Caco-2 (cell line): ENCODE measurements around the gene EAPP. TPM values are rescaled to one million over a fixed set of nuclear protein-coding genes. Genes with fewer than 3 reads are reported as not detected.
"Not testable (repeated sequence)": the region's sequence is repeated elsewhere in the genome, so short reads cannot be mapped to it uniquely, and the experiment has no call there.

Experiments
- BruUV-seq: library from RNA; stranded (reverse); fragments of 400-500 nt; replicated peaks from 2 replicates; lab custom pipeline; 2021; lab: Mats Ljungman, UMichigan
- CTCF ChIA-PET: fragments of 300-600 bp; sonication (Branson Sonifier 250); formaldehyde crosslinking; loops from one replicate; lab custom pipeline; 2022; ENCODE audit warnings: antibody characterized with exemption; lab: Charles Lee
- POLR2A ChIA-PET: fragments of 300-600 bp; sonication (Branson Sonifier 250); formaldehyde crosslinking; loops from one replicate; lab custom pipeline; 2022; ENCODE audit warnings: antibody characterized with exemption; lab: Charles Lee
- DNase-seq, 2 experiments: peaks; one replicate each; pipeline versions ENCODE4 v3.0.0 to v3.0.0-alpha.2; 2020 to 2022
- H3K27me3 ChIP-seq: replicated peaks from 2 replicates; pipeline ENCODE4 v1.6.0; 2011; ENCODE audit warnings: low read length; ENCODE audit not compliant: control insufficient read depth, insufficient read depth
- H3K36me3 ChIP-seq: 2 replicates; pipeline ENCODE4 v1.5.1; 2011; ENCODE audit warnings: low read length; ENCODE audit not compliant: control insufficient read depth, insufficient read depth
- H3K4me1 ChIP-seq: fragments of 250-450 bp; sonication (Bioruptor Pico); 2 replicates; pipeline ENCODE4 v1.5.1; 2020; ENCODE audit warnings: mild to moderate bottlenecking
- H3K4me3 ChIP-seq: 2 replicates; pipeline ENCODE4 v1.5.1; 2011; ENCODE audit warnings: low read depth, mild to moderate bottlenecking, control low read depth, low read length
- H3K9me3 ChIP-seq: fragments of 250-450 bp; sonication (Bioruptor Pico); 2 replicates; pipeline ENCODE4 v1.5.1; 2020; ENCODE audit warnings: mild to moderate bottlenecking, moderate library complexity
- H3K27ac Mint-ChIP-seq: one replicate; pipeline ENCODE4 v1.8.0; 2022; ENCODE audit warnings: mixed read lengths; ENCODE audit not compliant: unreplicated experiment
- H3K27me3 Mint-ChIP-seq: one replicate; pipeline ENCODE4 v1.8.0; 2022; ENCODE audit warnings: mixed read lengths; ENCODE audit not compliant: insufficient read depth, unreplicated experiment
- H3K36me3 Mint-ChIP-seq: one replicate; pipeline ENCODE4 v1.8.0; 2022; ENCODE audit warnings: mild to moderate bottlenecking, mixed read lengths; ENCODE audit not compliant: insufficient read depth, unreplicated experiment
- H3K4me1 Mint-ChIP-seq: one replicate; pipeline ENCODE4 v1.8.0; 2022; ENCODE audit warnings: low read depth, mixed read lengths; ENCODE audit not compliant: unreplicated experiment
- H3K4me3 Mint-ChIP-seq: one replicate; pipeline ENCODE4 v1.8.0; 2022; ENCODE audit warnings: mild to moderate bottlenecking, moderate library complexity, mixed read lengths; ENCODE audit not compliant: unreplicated experiment
- H3K9me3 Mint-ChIP-seq: one replicate; pipeline ENCODE4 v1.8.0; 2022; ENCODE audit warnings: mixed read lengths; ENCODE audit not compliant: unreplicated experiment
- intact Hi-C: fragments of 100-400 bp; cut with micrococcal nuclease; formaldehyde crosslinking; loops from one replicate; pipeline ENCODE4 v1.10.0; 2022; ENCODE audit not compliant: unreplicated experiment
- total RNA-seq: library from RNA; stranded (reverse); gene quantifications from 2 replicates; pipeline ENCODE4 v1.2.3, GENCODE V29; 2022
- TF ChIP-seq, protein P1 (sequence below), 2 experiments: fragments of 200-600 bp in 1 of 2; IDR thresholded peaks; 1 replicate in 1 of 2; 2 replicates in 1 of 2; pipeline versions ENCODE4 v1.5.1 to v1.8.0; 2011 to 2022; ENCODE audit warnings: antibody characterized with exemption in 1 of 2, control low read depth in 1 of 2, inconsistent platforms in 1 of 2, low read depth in 1 of 2, low read length in 1 of 2, mild to moderate bottlenecking in 1 of 2, moderate library complexity in 1 of 2; ENCODE audit not compliant: insufficient read depth in 1 of 2, severe bottlenecking in 1 of 2, unreplicated experiment in 1 of 2

The EAPP gene
- total RNA-seq, 1 experiment from 2014 or later = 30.7 TPM

DNA sequence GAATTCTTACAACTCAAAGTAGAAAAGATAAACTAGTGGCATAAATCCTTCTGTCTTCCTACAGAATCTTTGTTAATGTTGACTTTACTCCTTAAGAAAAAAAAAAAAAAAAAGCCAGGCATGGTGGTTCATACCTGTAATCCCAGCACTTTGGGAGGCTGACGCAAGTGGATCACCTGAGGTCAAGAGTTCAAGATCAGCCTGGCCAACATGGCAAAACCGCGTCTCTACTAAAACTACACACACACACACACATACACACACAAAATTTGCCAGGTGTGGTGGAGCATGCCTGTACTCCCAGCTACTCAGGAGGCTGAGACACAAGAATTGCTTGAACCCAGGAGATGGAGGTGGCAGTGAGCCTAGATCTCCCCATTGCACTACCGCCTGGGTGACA is 59.8 kb downstream of the EAPP start:
- no peaks in the 10 kb centered on the region for H3K9me3 Mint-ChIP-seq
- intact Hi-C loops = no loop called here
- TF ChIP-seq, protein P1, sequence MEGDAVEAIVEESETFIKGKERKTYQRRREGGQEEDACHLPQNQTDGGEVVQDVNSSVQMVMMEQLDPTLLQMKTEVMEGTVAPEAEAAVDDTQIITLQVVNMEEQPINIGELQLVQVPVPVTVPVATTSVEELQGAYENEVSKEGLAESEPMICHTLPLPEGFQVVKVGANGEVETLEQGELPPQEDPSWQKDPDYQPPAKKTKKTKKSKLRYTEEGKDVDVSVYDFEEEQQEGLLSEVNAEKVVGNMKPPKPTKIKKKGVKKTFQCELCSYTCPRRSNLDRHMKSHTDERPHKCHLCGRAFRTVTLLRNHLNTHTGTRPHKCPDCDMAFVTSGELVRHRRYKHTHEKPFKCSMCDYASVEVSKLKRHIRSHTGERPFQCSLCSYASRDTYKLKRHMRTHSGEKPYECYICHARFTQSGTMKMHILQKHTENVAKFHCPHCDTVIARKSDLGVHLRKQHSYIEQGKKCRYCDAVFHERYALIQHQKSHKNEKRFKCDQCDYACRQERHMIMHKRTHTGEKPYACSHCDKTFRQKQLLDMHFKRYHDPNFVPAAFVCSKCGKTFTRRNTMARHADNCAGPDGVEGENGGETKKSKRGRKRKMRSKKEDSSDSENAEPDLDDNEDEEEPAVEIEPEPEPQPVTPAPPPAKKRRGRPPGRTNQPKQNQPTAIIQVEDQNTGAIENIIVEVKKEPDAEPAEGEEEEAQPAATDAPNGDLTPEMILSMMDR (IDR thresholded peaks at IDR 0.05; ENCODE audit: insufficient read depth in 1 of 2, low read depth in 1 of 2, low read length in 1 of 2, severe bottlenecking in 1 of 2, unreplicated experiment in 1 of 2) = no peak
- DNase-seq = no peak
- Histone ChIP-seq H3K4me3 (no peak overlapping the region), H3K4me1 (no peaks in the 10 kb centered on the region), H3K36me3 (no peaks in the 10 kb centered on the region), H3K27me3 (no peaks in the 10 kb centered on the region), H3K9me3 (no peaks in the 10 kb centered on the region)
- no peak overlapping the region for H3K27ac Mint-ChIP-seq
- H3K4me1 Mint-ChIP-seq = no peaks in the 10 kb centered on the region
- no TSS peak for BruUV-seq
- ChIA-PET POLR2A (no interaction called here), CTCF (no interaction called here)
- no peaks in the 10 kb centered on the region for H3K27me3 Mint-ChIP-seq
- no peak overlapping the region for H3K4me3 Mint-ChIP-seq
- H3K36me3 Mint-ChIP-seq = no peaks in the 10 kb centered on the region

DNA sequence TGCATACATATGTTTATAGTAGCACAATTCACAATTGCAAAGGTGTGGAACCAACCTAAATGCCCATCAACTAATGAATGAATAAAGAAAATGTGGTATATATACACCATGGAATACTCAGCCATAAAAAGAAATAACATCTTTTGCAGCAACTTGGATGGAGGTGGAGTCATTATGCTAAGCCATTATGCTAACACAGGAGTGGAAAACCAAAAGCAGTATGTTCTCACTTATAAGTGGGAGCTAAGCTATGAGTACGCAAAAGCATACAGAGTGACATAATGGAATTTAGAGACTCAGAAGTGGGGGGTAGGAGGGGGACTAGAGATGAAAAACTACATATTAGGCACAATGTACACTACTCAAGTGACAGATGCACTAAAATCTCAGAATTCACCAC is 61.2 kb downstream of the EAPP start:
- no peak for DNase-seq
- Mint-ChIP-seq H3K36me3 (no peaks in the 10 kb centered on the region), H3K27me3 (no peaks in the 10 kb centered on the region), H3K27ac (no peak overlapping the region), H3K4me3 (no peak overlapping the region), H3K4me1 (no peaks in the 10 kb centered on the region), H3K9me3 (no peaks in the 10 kb centered on the region)
- POLR2A ChIA-PET = no interaction called here
- CTCF ChIA-PET = no interaction called here
- Histone ChIP-seq H3K4me1 (no peaks in the 10 kb centered on the region), H3K27me3 (no peaks in the 10 kb centered on the region), H3K36me3 (no peaks in the 10 kb centered on the region), H3K9me3 (no peaks in the 10 kb centered on the region), H3K4me3 (no peak overlapping the region)
- TF ChIP-seq, protein P1 (IDR thresholded peaks at IDR 0.05; ENCODE audit: insufficient read depth in 1 of 2, low read depth in 1 of 2, low read length in 1 of 2, severe bottlenecking in 1 of 2, unreplicated experiment in 1 of 2) = no peak
- intact Hi-C loops = no loop called here
- no TSS peak for BruUV-seq

DNA sequence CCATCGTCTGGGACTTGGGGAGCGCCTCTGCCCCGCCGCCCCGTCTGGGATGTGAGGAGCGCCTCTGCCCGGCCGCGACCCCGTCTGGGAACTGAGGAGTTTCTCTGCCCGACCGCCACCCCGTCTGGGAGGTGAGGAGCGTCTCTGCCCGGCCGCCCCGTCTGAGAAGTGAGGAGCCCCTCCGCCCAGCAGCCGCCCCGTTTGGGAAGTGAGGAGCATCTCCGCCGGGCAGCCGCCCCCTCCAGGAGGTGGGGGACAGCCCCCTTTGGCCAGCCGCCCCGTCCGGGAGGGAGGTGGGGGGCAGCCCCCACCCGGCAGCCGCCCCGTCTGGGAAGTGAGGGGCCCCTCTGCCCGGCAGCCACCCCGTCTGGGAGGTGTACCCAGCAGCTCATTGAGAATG is 63.5 kb downstream of the EAPP start:
- H3K4me1 Mint-ChIP-seq, H3K27ac Mint-ChIP-seq, intact Hi-C loops, BruUV-seq, H3K4me3 Mint-ChIP-seq, POLR2A ChIA-PET, CTCF ChIA-PET, H3K27me3 Mint-ChIP-seq, H3K36me3 ChIP-seq, H3K9me3 ChIP-seq, H3K27me3 ChIP-seq, H3K9me3 Mint-ChIP-seq, H3K4me1 ChIP-seq, H3K4me3 ChIP-seq, H3K36me3 Mint-ChIP-seq, DNase-seq: not testable (repeated sequence)

DNA sequence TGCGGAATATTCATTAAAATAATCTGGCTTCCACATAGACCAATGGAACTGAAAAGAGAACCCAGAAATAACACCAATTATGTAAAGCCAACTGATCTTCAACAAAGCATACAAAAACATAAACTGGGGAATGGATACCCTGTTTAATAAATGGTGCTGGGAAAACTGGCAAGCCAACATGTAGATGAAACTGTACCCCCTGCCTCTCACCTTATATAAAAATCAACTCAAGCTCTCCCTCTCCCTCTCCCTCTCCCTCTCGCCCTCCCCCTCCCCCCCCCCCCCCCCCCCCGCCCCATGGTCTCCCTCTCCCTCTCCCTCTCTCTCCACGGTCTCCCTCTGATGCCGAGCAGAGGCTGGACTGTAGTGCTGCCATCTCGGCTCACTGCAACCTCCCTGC is 64.3 kb downstream of the EAPP start:
- CTCF ChIA-PET = no interaction called here
- no peak for DNase-seq
- Histone ChIP-seq H3K27me3 (no peaks in the 10 kb centered on the region), H3K9me3 (no peaks in the 10 kb centered on the region), H3K4me3 (no peak overlapping the region), H3K4me1 (no peaks in the 10 kb centered on the region), H3K36me3 (no peaks in the 10 kb centered on the region)
- Mint-ChIP-seq H3K27me3 (no peaks in the 10 kb centered on the region), H3K27ac (no peak overlapping the region), H3K4me1 (no peaks in the 10 kb centered on the region), H3K36me3 (no peaks in the 10 kb centered on the region), H3K4me3 (no peak overlapping the region), H3K9me3 (no peaks in the 10 kb centered on the region)
- intact Hi-C loops = no loop called here
- BruUV-seq = no TSS peak
- TF ChIP-seq, protein P1 (IDR thresholded peaks at IDR 0.05; ENCODE audit: insufficient read depth in 1 of 2, low read depth in 1 of 2, low read length in 1 of 2, severe bottlenecking in 1 of 2, unreplicated experiment in 1 of 2) = no peak
- POLR2A ChIA-PET = no interaction called here
